Measurements from ENCODE around the gene TOMT.

DNA sequence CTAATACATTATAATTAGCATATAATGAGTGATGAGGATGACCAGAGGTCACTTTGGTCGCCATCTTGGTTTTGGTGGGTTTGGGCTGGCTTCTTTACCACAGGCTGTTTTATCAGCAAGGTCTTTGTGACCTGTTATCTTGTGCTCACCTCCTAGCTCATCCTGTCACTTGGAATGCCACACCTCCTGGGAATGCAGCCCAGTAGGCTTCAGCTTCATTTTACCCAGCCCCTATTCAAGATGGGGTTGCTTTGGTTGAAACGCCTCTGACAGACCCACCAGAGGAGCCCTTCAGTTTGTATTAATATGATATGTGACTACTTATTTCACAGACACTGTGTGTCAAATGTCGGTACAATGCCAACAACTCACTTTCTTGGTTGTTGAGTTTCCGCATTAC lies 50.0 kb downstream of the TOMT start:
- TF ChIP-seq, protein P1, sequence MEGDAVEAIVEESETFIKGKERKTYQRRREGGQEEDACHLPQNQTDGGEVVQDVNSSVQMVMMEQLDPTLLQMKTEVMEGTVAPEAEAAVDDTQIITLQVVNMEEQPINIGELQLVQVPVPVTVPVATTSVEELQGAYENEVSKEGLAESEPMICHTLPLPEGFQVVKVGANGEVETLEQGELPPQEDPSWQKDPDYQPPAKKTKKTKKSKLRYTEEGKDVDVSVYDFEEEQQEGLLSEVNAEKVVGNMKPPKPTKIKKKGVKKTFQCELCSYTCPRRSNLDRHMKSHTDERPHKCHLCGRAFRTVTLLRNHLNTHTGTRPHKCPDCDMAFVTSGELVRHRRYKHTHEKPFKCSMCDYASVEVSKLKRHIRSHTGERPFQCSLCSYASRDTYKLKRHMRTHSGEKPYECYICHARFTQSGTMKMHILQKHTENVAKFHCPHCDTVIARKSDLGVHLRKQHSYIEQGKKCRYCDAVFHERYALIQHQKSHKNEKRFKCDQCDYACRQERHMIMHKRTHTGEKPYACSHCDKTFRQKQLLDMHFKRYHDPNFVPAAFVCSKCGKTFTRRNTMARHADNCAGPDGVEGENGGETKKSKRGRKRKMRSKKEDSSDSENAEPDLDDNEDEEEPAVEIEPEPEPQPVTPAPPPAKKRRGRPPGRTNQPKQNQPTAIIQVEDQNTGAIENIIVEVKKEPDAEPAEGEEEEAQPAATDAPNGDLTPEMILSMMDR (IDR thresholded peaks at IDR 0.05; ENCODE audit: poor library complexity): no peak
- no peak for TF ChIP-seq EZH2phosphoT487 (IDR thresholded peaks at IDR 0.05; ENCODE audit: low read depth, severe bottlenecking, unreplicated experiment)

Measured in hepatocyte (in vitro differentiated cells).